ENCODE data around the gene RNF31. TPM values are rescaled to one million over a fixed set of nuclear protein-coding genes. Genes with fewer than 3 reads are reported as not detected.

The RNF31 gene
- total and polyA plus RNA-seq, 2 of the 13 experiments (the other 11 are each of a cell fraction or from before 2014, with no cell fraction given): 48.2 to 86.8 TPM

DNA sequence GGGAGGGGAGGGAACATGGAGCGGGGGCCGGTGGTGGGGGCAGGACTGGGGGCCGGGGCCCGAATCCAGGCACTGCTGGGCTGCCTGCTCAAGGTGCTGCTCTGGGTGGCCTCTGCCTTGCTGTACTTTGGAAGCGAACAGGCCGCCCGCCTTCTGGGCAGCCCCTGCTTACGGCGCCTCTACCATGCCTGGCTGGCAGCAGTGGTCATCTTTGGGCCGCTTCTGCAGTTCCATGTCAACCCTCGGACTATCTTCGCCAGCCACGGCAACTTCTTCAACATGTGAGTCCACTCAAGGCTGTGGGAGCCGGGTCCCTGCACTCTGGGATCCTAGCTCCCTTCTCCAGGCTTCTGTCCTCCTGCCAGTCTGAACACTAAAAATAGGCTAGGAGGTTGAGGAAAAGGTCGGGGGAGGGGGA lies 15.7 kb upstream of the RNF31 start (continued):
- TF ChIP-seq, protein P1, sequence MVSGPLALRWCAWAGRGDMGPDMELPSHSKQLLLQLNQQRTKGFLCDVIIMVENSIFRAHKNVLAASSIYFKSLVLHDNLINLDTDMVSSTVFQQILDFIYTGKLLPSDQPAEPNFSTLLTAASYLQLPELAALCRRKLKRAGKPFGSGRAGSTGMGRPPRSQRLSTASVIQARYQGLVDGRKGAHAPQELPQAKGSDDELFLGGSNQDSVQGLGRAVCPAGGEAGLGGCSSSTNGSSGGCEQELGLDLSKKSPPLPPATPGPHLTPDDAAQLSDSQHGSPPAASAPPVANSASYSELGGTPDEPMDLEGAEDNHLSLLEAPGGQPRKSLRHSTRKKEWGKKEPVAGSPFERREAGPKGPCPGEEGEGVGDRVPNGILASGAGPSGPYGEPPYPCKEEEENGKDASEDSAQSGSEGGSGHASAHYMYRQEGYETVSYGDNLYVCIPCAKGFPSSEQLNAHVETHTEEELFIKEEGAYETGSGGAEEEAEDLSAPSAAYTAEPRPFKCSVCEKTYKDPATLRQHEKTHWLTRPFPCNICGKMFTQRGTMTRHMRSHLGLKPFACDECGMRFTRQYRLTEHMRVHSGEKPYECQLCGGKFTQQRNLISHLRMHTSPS (CRISPR knock-in tag; IDR thresholded peaks at IDR 0.05; ENCODE audit: low read depth): peak; percentile 10; the same call in 1 of the 2 replicates
- TF ChIP-seq, protein P2, sequence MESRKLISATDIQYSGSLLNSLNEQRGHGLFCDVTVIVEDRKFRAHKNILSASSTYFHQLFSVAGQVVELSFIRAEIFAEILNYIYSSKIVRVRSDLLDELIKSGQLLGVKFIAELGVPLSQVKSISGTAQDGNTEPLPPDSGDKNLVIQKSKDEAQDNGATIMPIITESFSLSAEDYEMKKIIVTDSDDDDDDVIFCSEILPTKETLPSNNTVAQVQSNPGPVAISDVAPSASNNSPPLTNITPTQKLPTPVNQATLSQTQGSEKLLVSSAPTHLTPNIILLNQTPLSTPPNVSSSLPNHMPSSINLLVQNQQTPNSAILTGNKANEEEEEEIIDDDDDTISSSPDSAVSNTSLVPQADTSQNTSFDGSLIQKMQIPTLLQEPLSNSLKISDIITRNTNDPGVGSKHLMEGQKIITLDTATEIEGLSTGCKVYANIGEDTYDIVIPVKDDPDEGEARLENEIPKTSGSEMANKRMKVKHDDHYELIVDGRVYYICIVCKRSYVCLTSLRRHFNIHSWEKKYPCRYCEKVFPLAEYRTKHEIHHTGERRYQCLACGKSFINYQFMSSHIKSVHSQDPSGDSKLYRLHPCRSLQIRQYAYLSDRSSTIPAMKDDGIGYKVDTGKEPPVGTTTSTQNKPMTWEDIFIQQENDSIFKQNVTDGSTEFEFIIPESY (CRISPR knock-in tag; IDR thresholded peaks at IDR 0.05): peak; percentile 79
- TF ChIP-seq, protein P3, sequence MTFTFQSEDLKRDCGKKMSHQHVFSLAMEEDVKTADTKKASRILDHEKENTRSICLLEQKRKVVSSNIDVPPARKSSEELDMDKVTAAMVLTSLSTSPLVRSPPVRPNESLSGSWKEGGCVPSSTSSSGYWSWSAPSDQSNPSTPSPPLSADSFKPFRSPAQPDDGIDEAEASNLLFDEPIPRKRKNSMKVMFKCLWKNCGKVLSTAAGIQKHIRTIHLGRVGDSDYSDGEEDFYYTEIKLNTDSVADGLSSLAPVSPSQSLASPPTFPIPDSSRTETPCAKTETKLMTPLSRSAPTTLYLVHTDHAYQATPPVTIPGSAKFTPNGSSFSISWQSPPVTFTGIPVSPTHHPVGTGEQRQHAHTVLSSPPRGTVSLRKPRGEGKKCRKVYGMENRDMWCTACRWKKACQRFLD (CRISPR knock-in tag; IDR thresholded peaks at IDR 0.05; ENCODE audit: borderline replicate concordance): no peak
- 0 out of 2 replicates have a peak, but pooled peaks have one; percentile 3 for TF ChIP-seq ATF7-NPFF (CRISPR knock-in tag; IDR thresholded peaks at IDR 0.05; ENCODE audit: low read depth)

DNA sequence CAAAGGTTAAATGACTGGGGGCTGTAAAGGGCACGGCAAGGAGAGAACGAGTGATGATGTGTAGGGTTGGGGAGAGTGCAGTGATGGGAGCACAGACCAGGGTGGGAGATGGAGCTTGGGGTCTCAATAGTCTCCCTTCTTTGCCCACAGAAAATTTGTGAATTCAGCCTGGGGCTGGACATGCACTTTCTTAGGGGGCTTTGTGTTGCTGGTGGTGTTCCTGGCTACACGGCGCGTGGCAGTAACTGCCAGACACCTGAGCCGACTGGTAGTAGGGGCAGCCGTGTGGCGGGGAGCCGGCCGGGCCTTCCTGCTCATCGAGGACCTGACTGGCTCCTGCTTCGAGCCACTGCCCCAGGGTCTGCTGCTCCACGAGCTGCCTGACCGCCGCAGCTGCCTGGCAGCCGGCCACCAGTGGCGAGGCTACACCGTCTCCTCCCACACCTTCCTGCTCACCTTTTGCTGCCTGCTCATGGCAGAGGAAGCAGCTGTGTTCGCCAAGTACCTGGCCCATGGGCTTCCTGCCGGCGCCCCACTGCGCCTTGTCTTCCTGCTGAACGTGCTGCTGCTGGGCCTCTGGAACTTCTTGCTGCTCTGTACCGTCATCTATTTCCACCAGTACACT lies 15.1 kb upstream of the RNF31 start:
- Histone ChIP-seq H3K79me2 (ENCODE audit: insufficient read depth, low read length) (peaks cover 11% of the 10 kb centered on the region), H3K27me3 (ENCODE audit: control insufficient read depth in 1 of 2, insufficient read depth in 2 of 2, low read length in 2 of 2) (no peaks in the 10 kb centered on the region; a peak in 1 of 5 replicates), H4K20me1 (ENCODE audit: insufficient read depth, low read length) (peaks cover 4% of the 10 kb centered on the region; the same call in 1 of the 2 replicates), H3K9me3 (ENCODE audit: low read length) (no peaks in the 10 kb centered on the region), H3K4me2 (ENCODE audit: low read depth, low read length) (no peak overlapping the region; the same call in 1 of the 2 replicates), H3K36me3 (replicated peaks in 1 of 2; ENCODE audit: control insufficient read depth in 1 of 2, insufficient read depth in 2 of 2, low read length in 2 of 2) (peaks cover 0 to under 1% of the 10 kb centered on the region in 2 experiments; a peak in 2 of 5 replicates), H3K9ac (ENCODE audit: insufficient read depth, low read depth, low read length) (no peak overlapping the region; the same call in 1 of the 2 replicates), H3K4me1 (ENCODE audit: insufficient read depth, low read length) (peaks cover 59% of the 10 kb centered on the region), H3K27ac (ENCODE audit: extremely low read length, insufficient read depth, low read length) (peak overlapping the region; percentile 48), H3K4me3 (replicated peaks in 1 of 3; ENCODE audit: insufficient read depth in 1 of 3, low read depth in 2 of 3, low read length in 3 of 3) (no peak overlapping the region), H2AFZ (ENCODE audit: low read length) (no peak overlapping the region)
- intact Hi-C loops (cut with micrococcal nuclease; ENCODE audit: unreplicated experiment): no loop called here
- CTCF ChIA-PET (ENCODE audit: low intra/inter-chr PET ratio, low total read pairs): no interaction called here
- in situ Hi-C loops (cut with HindIII; ENCODE audit: extremely low pct_ligation_motif_present, low pct_unique_long_range_greater_than_20kb): loop anchor here (25.0 kb wide), 1 partner anchor 820 kb away; the partner anchor contains the start of genes BCL2L2, PABPN1 and PPP1R3E
- no TSS peak for BruUV-seq (replicated peaks)
- no peak for DNase-seq (ENCODE audit: low spot score)
- POLR2A ChIA-PET: interaction anchor here (1.5 to 22.7 kb wide), 6 partner anchors 9 to 38 kb away, joined by 4 to 977 read pairs (median 11); partner anchors contain the start of genes DCAF11, EMC9, IRF9 and NRL
- FAIRE-seq: no peak
- WGBS (ENCODE audit: low lambda C conversion rate): 88% methylated on average over 24 of the region's 24 CpGs
- no peak for ATAC-seq
- TF ChIP-seq, protein P4, sequence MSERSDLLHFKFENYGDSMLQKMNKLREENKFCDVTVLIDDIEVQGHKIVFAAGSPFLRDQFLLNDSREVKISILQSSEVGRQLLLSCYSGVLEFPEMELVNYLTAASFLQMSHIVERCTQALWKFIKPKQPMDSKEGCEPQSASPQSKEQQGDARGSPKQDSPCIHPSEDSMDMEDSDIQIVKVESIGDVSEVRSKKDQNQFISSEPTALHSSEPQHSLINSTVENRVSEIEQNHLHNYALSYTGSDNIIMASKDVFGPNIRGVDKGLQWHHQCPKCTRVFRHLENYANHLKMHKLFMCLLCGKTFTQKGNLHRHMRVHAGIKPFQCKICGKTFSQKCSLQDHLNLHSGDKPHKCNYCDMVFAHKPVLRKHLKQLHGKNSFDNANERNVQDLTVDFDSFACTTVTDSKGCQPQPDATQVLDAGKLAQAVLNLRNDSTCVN (CRISPR knock-in tag; IDR thresholded peaks at IDR 0.05; ENCODE audit: borderline replicate concordance): 0 out of 2 replicates have a peak, but pooled peaks have one; percentile 16
- TF ChIP-seq HOXA3 (CRISPR knock-in tag; IDR thresholded peaks at IDR 0.05) (peak; percentile 55; the same call in 1 of the 2 replicates), ZNF773 (CRISPR knock-in tag; IDR thresholded peaks at IDR 0.05; ENCODE audit: borderline replicate concordance) (peak; percentile 70; the same call in 1 of the 2 replicates), ZNF839 (CRISPR knock-in tag; IDR thresholded peaks at IDR 0.05; ENCODE audit: borderline replicate concordance) (peak; percentile 61; the same call in 1 of the 2 replicates), NR3C1 (CRISPR knock-in tag; IDR thresholded peaks at IDR 0.05) (no peak)
- TF ChIP-seq, protein P5, sequence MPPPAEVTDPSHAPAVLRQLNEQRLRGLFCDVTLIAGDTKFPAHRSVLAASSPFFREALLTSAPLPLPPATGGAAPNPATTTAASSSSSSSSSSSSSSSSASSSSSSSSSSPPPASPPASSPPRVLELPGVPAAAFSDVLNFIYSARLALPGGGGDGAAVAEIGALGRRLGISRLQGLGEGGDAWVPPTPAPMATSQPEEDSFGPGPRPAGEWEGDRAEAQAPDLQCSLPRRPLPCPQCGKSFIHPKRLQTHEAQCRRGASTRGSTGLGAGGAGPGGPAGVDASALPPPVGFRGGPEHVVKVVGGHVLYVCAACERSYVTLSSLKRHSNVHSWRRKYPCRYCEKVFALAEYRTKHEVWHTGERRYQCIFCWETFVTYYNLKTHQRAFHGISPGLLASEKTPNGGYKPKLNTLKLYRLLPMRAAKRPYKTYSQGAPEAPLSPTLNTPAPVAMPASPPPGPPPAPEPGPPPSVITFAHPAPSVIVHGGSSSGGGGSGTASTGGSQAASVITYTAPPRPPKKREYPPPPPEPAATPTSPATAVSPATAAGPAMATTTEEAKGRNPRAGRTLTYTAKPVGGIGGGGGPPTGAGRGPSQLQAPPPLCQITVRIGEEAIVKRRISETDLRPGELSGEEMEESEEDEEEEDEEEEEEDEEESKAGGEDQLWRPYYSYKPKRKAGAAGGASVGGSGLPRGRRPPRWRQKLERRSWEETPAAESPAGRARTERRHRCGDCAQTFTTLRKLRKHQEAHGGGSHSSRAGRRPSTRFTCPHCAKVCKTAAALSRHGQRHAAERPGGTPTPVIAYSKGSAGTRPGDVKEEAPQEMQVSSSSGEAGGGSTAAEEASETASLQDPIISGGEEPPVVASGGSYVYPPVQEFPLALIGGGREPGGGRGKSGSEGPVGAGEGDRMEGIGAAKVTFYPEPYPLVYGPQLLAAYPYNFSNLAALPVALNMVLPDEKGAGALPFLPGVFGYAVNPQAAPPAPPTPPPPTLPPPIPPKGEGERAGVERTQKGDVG (CRISPR knock-in tag; IDR thresholded peaks at IDR 0.05; ENCODE audit: borderline replicate concordance): 0 out of 2 replicates have a peak, but pooled peaks have one; percentile 24

Data from HepG2 (cell line).